ENCODE data around the gene ATP2C2.

- no peak for TF ChIP-seq SIN3A (IDR thresholded peaks at IDR 0.05; ENCODE audit: borderline replicate concordance, insufficient read depth, low read length)
- no peak for TF ChIP-seq POLR2AphosphoS5 (IDR thresholded peaks at IDR 0.05; ENCODE audit: low read depth, low read length)
- no peak for TF ChIP-seq TAF1 (IDR thresholded peaks at IDR 0.05; ENCODE audit: borderline replicate concordance, insufficient read depth, low read length)
- no peak for TF ChIP-seq FOXP2 (optimal IDR thresholded peaks at IDR 0.05; ENCODE audit: borderline replicate concordance, extremely low read depth, extremely low read length, insufficient read depth)
Observed at GRCh38 chr16:84497418-84498222, 129.3 kb downstream of the ATP2C2 start.

All from PFSK-1 (cell line).